ENCODE data around the gene TOGARAM1. TPM values are rescaled to one million over a fixed set of nuclear protein-coding genes. Genes with fewer than 3 reads are reported as not detected.

TOGARAM1 gene
- total and polyA plus RNA-seq, 5 donors from 2014 or later = 6.4 to 17.2 (median 9.3) TPM

- Histone ChIP-seq H3K4me1 (ENCODE audit: control insufficient read depth, insufficient read depth, low read length, poor library complexity, severe bottlenecking) (no peaks in the 10 kb centered on the region), H3K36me3 (ENCODE audit: control insufficient read depth, insufficient read depth, low read length) (peaks cover 6% of the 10 kb centered on the region), H3K9me3 (ENCODE audit: control insufficient read depth in 2 of 2, low read length in 2 of 2) (no peaks in the 10 kb centered on the region), H3K27me3 (ENCODE audit: control insufficient read depth, insufficient read depth, low read length) (no peaks in the 10 kb centered on the region), H3K4me3 (ENCODE audit: low read depth, low read length) (no peak overlapping the region), H3K27ac (ENCODE audit: insufficient read depth, low read length, poor library complexity, severe bottlenecking) (no peak overlapping the region)
- Mint-ChIP-seq H3K36me3 (peaks cover 31% of the 10 kb centered on the region), H3K9me3 (no peaks in the 10 kb centered on the region), H3K27me3 (no peaks in the 10 kb centered on the region), H3K27ac (no peak overlapping the region), H3K4me3 (no peak overlapping the region), H3K4me1 (no peaks in the 10 kb centered on the region)
- DNase-seq = no peak
- no peak for ATAC-seq (ENCODE audit: low read depth in 2 of 2)
Measured at GRCh38 chr14:45039390-45039789, 77.4 kb downstream of the TOGARAM1 start.

GRCh38 chr14:45041641-45042040 lies 79.7 kb downstream of the TOGARAM1 start:
- H3K27me3 ChIP-seq (ENCODE audit: control insufficient read depth, insufficient read depth, low read length) = no peaks in the 10 kb centered on the region
- H3K9me3 Mint-ChIP-seq = no peaks in the 10 kb centered on the region

GRCh38 chr14:45044638-45045037 lies 82.6 kb downstream of the TOGARAM1 start:
- H3K27me3 Mint-ChIP-seq = no peaks in the 10 kb centered on the region
- H3K4me1 Mint-ChIP-seq = no peaks in the 10 kb centered on the region

More at GRCh38 chr14:45041641-45042040, 79.7 kb downstream of the TOGARAM1 start:
- Mint-ChIP-seq H3K4me3 (no peak overlapping the region), H3K4me1 (no peaks in the 10 kb centered on the region), H3K36me3 (peaks cover 19% of the 10 kb centered on the region), H3K27ac (no peak overlapping the region), H3K27me3 (no peaks in the 10 kb centered on the region)
- peaks cover 7% of the 10 kb centered on the region for H3K36me3 ChIP-seq (ENCODE audit: control insufficient read depth, insufficient read depth, low read length)
- no peaks in the 10 kb centered on the region for H3K4me1 ChIP-seq (ENCODE audit: control insufficient read depth, insufficient read depth, low read length, poor library complexity, severe bottlenecking)
- DNase-seq = no peak
- no peak for ATAC-seq (ENCODE audit: low read depth in 2 of 2)
- H3K27ac ChIP-seq (ENCODE audit: insufficient read depth, low read length, poor library complexity, severe bottlenecking) = no peak overlapping the region
- H3K4me3 ChIP-seq (ENCODE audit: low read depth, low read length) = no peak overlapping the region
- H3K9me3 ChIP-seq (ENCODE audit: control insufficient read depth in 2 of 2, low read length in 2 of 2) = no peaks in the 10 kb centered on the region

GRCh38 chr14:45048385-45048784 lies 86.4 kb downstream of the TOGARAM1 start:
- peaks cover 10% of the 10 kb centered on the region for H3K36me3 ChIP-seq (ENCODE audit: control insufficient read depth, insufficient read depth, low read length)
- Mint-ChIP-seq H3K27me3 (no peaks in the 10 kb centered on the region), H3K4me1 (peaks cover 0 to 2% (median 0%) of the 10 kb centered on the region in 4 donors), H3K4me3 (no peak overlapping the region), H3K27ac (no peak overlapping the region), H3K9me3 (no peaks in the 10 kb centered on the region), H3K36me3 (peaks cover 12% of the 10 kb centered on the region)
- no peaks in the 10 kb centered on the region for H3K4me1 ChIP-seq (ENCODE audit: control insufficient read depth, insufficient read depth, low read length, poor library complexity, severe bottlenecking)
- ATAC-seq (ENCODE audit: low read depth in 2 of 2) (no peak), DNase-seq (no peak)
- H3K9me3 ChIP-seq (ENCODE audit: control insufficient read depth in 2 of 2, low read length in 2 of 2) = no peaks in the 10 kb centered on the region
- no peak overlapping the region for H3K27ac ChIP-seq (ENCODE audit: insufficient read depth, low read length, poor library complexity, severe bottlenecking)
- no peaks in the 10 kb centered on the region for H3K27me3 ChIP-seq (ENCODE audit: control insufficient read depth, insufficient read depth, low read length)
- no peak overlapping the region for H3K4me3 ChIP-seq (ENCODE audit: low read depth, low read length)

More at GRCh38 chr14:45044638-45045037, 82.6 kb downstream of the TOGARAM1 start:
- peaks cover 4% of the 10 kb centered on the region for H3K36me3 ChIP-seq (ENCODE audit: control insufficient read depth, insufficient read depth, low read length)
- H3K27me3 ChIP-seq (ENCODE audit: control insufficient read depth, insufficient read depth, low read length) = no peaks in the 10 kb centered on the region
- Mint-ChIP-seq H3K36me3 (peaks cover 10% of the 10 kb centered on the region), H3K9me3 (no peaks in the 10 kb centered on the region), H3K4me3 (no peak overlapping the region), H3K27ac (no peak overlapping the region)
- DNase-seq (no peak), ATAC-seq (ENCODE audit: low read depth in 2 of 2) (no peak)
- no peaks in the 10 kb centered on the region for H3K4me1 ChIP-seq (ENCODE audit: control insufficient read depth, insufficient read depth, low read length, poor library complexity, severe bottlenecking)
- no peak overlapping the region for H3K27ac ChIP-seq (ENCODE audit: insufficient read depth, low read length, poor library complexity, severe bottlenecking)
- no peaks in the 10 kb centered on the region for H3K9me3 ChIP-seq (ENCODE audit: control insufficient read depth in 2 of 2, low read length in 2 of 2)
- no peak overlapping the region for H3K4me3 ChIP-seq (ENCODE audit: low read depth, low read length)

- DNase-seq (no peak), ATAC-seq (ENCODE audit: low read depth in 2 of 2) (no peak)
- H3K9me3 Mint-ChIP-seq = no peaks in the 10 kb centered on the region
- H3K27ac Mint-ChIP-seq = no peak overlapping the region
- peaks cover 14% of the 10 kb centered on the region for H3K36me3 ChIP-seq (ENCODE audit: control insufficient read depth, insufficient read depth, low read length)
- H3K9me3 ChIP-seq (ENCODE audit: control insufficient read depth in 2 of 2, low read length in 2 of 2) = no peaks in the 10 kb centered on the region
- H3K27me3 ChIP-seq (ENCODE audit: control insufficient read depth, insufficient read depth, low read length) = no peaks in the 10 kb centered on the region
- H3K27ac ChIP-seq (ENCODE audit: insufficient read depth, low read length, poor library complexity, severe bottlenecking) = no peak overlapping the region
- peaks cover 0 to 2% (median under 1%) of the 10 kb centered on the region in 4 donors for H3K4me1 Mint-ChIP-seq
- peaks cover 18% of the 10 kb centered on the region for H3K36me3 Mint-ChIP-seq
- no peak overlapping the region for H3K4me3 Mint-ChIP-seq
- no peak overlapping the region for H3K4me3 ChIP-seq (ENCODE audit: low read depth, low read length)
- H3K4me1 ChIP-seq (ENCODE audit: control insufficient read depth, insufficient read depth, low read length, poor library complexity, severe bottlenecking) = no peaks in the 10 kb centered on the region
- no peaks in the 10 kb centered on the region for H3K27me3 Mint-ChIP-seq
Measured at GRCh38 chr14:45051180-45051579, 89.2 kb downstream of the TOGARAM1 start.

GRCh38 chr14:45051896-45052295 lies 89.9 kb downstream of the TOGARAM1 start:
- no peaks in the 10 kb centered on the region for H3K9me3 Mint-ChIP-seq
- H3K4me1 Mint-ChIP-seq = peaks cover 0 to 4% (median 2%) of the 10 kb centered on the region in 4 donors
- H3K9me3 ChIP-seq (ENCODE audit: control insufficient read depth in 2 of 2, low read length in 2 of 2) = no peaks in the 10 kb centered on the region
- no peak for ATAC-seq (ENCODE audit: low read depth in 2 of 2)
- peak overlapping the region in 1 of 3 donors; percentile 14 for H3K27ac Mint-ChIP-seq
- no peak for DNase-seq
- peaks cover 23% of the 10 kb centered on the region for H3K36me3 Mint-ChIP-seq
- no peaks in the 10 kb centered on the region for H3K4me1 ChIP-seq (ENCODE audit: control insufficient read depth, insufficient read depth, low read length, poor library complexity, severe bottlenecking)
- no peak overlapping the region for H3K27ac ChIP-seq (ENCODE audit: insufficient read depth, low read length, poor library complexity, severe bottlenecking)
- H3K27me3 Mint-ChIP-seq = no peaks in the 10 kb centered on the region
- no peaks in the 10 kb centered on the region for H3K27me3 ChIP-seq (ENCODE audit: control insufficient read depth, insufficient read depth, low read length)
- no peak overlapping the region for H3K4me3 ChIP-seq (ENCODE audit: low read depth, low read length)
- H3K36me3 ChIP-seq (ENCODE audit: control insufficient read depth, insufficient read depth, low read length) = peaks cover 11% of the 10 kb centered on the region
- H3K4me3 Mint-ChIP-seq = no peak overlapping the region

- Mint-ChIP-seq H3K4me1 (peaks cover 0 to 11% (median 4%) of the 10 kb centered on the region in 4 donors), H3K9me3 (peaks cover 0 to 2% (median 0%) of the 10 kb centered on the region in 7 donors), H3K27me3 (no peaks in the 10 kb centered on the region), H3K36me3 (peaks cover 36% of the 10 kb centered on the region), H3K4me3 (peak overlapping the region in 1 of 4 donors; percentile 27), H3K27ac (no peak overlapping the region)
- Histone ChIP-seq H3K9me3 (ENCODE audit: control insufficient read depth in 2 of 2, low read length in 2 of 2) (no peaks in the 10 kb centered on the region), H3K4me3 (ENCODE audit: low read depth, low read length) (no peak overlapping the region), H3K27ac (ENCODE audit: insufficient read depth, low read length, poor library complexity, severe bottlenecking) (no peak overlapping the region), H3K27me3 (ENCODE audit: control insufficient read depth, insufficient read depth, low read length) (no peaks in the 10 kb centered on the region), H3K36me3 (ENCODE audit: control insufficient read depth, insufficient read depth, low read length) (peaks cover 13% of the 10 kb centered on the region), H3K4me1 (ENCODE audit: control insufficient read depth, insufficient read depth, low read length, poor library complexity, severe bottlenecking) (no peaks in the 10 kb centered on the region)
- ATAC-seq (ENCODE audit: low read depth in 2 of 2) (no peak), DNase-seq (no peak)
Measured at GRCh38 chr14:45057349-45057748, 95.4 kb downstream of the TOGARAM1 start.

GRCh38 chr14:45057881-45058364 lies 95.9 kb downstream of the TOGARAM1 start:
- DNase-seq = no peak
- H3K27me3 ChIP-seq (ENCODE audit: control insufficient read depth, insufficient read depth, low read length) = no peaks in the 10 kb centered on the region
- Mint-ChIP-seq H3K9me3 (peaks cover 0 to 2% (median 0%) of the 10 kb centered on the region in 7 donors), H3K4me3 (no peak overlapping the region), H3K4me1 (peaks cover 0 to 11% (median 4%) of the 10 kb centered on the region in 4 donors), H3K36me3 (peaks cover 36% of the 10 kb centered on the region), H3K27me3 (no peaks in the 10 kb centered on the region), H3K27ac (no peak overlapping the region)
- no peaks in the 10 kb centered on the region for H3K9me3 ChIP-seq (ENCODE audit: control insufficient read depth in 2 of 2, low read length in 2 of 2)
- no peak overlapping the region for H3K27ac ChIP-seq (ENCODE audit: insufficient read depth, low read length, poor library complexity, severe bottlenecking)
- H3K4me3 ChIP-seq (ENCODE audit: low read depth, low read length) = no peak overlapping the region
- peaks cover 8% of the 10 kb centered on the region for H3K36me3 ChIP-seq (ENCODE audit: control insufficient read depth, insufficient read depth, low read length)
- no peak for ATAC-seq (ENCODE audit: low read depth in 2 of 2)
- no peaks in the 10 kb centered on the region for H3K4me1 ChIP-seq (ENCODE audit: control insufficient read depth, insufficient read depth, low read length, poor library complexity, severe bottlenecking)
